ENCODE results near the gene RC3H2.

RC3H2 gene

DNA sequence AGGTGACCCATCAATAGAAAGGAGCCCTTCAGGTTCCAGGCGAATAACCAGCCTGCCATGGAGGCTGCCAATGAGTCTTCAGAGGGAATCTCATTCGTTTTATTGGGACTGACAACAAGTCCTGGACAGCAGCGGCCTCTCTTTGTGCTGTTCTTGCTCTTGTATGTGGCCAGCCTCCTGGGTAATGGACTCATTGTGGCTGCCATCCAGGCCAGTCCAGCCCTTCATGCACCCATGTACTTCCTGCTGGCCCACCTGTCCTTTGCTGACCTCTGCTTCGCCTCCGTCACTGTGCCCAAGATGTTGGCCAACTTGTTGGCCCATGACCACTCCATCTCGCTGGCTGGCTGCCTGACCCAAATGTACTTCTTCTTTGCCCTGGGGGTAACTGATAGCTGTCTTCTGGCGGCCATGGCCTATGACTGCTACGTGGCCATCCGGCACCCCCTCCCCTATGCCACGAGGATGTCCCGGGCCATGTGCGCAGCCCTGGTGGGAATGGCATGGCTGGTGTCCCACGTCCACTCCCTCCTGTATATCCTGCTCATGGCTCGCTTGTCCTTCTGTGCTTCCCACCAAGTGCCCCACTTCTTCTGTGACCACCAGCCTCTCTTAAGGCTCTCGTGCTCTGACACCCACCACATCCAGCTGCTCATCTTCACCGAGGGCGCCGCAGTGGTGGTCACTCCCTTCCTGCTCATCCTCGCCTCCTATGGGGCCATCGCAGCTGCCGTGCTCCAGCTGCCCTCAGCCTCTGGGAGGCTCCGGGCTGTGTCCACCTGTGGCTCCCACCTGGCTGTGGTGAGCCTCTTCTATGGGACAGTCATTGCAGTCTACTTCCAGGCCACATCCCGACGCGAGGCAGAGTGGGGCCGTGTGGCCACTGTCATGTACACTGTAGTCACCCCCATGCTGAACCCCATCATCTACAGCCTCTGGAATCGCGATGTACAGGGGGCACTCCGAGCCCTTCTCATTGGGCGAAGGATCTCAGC is 104.8 kb downstream of the RC3H2 start, which contains the start of gene OR1K1 (continued):
- no peak for TF ChIP-seq KLF7 (tag by site-specific recombination; IDR thresholded peaks at IDR 0.05; ENCODE audit: borderline replicate concordance)
- no peak for TF ChIP-seq SCRT1 (tag by site-specific recombination; IDR thresholded peaks at IDR 0.05; ENCODE audit: borderline replicate concordance)
- no peak for TF ChIP-seq BCL11B (tag by site-specific recombination; IDR thresholded peaks at IDR 0.05; ENCODE audit: low read depth)
- no peak for TF ChIP-seq TRIM28 (IDR thresholded peaks at IDR 0.05; ENCODE audit: borderline replicate concordance, low read length)
- no peak for TF ChIP-seq ZSCAN16 (tag by site-specific recombination; IDR thresholded peaks at IDR 0.05)
- TF ChIP-seq, protein P1, sequence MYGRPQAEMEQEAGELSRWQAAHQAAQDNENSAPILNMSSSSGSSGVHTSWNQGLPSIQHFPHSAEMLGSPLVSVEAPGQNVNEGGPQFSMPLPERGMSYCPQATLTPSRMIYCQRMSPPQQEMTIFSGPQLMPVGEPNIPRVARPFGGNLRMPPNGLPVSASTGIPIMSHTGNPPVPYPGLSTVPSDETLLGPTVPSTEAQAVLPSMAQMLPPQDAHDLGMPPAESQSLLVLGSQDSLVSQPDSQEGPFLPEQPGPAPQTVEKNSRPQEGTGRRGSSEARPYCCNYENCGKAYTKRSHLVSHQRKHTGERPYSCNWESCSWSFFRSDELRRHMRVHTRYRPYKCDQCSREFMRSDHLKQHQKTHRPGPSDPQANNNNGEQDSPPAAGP (tag by site-specific recombination; IDR thresholded peaks at IDR 0.05) = no peak
- no peak for TF ChIP-seq ZNF354C (tag by site-specific recombination; IDR thresholded peaks at IDR 0.05; ENCODE audit: borderline replicate concordance, low read depth)
- TF ChIP-seq ZNF48 (tag by site-specific recombination; IDR thresholded peaks at IDR 0.05) = no peak

DNA sequence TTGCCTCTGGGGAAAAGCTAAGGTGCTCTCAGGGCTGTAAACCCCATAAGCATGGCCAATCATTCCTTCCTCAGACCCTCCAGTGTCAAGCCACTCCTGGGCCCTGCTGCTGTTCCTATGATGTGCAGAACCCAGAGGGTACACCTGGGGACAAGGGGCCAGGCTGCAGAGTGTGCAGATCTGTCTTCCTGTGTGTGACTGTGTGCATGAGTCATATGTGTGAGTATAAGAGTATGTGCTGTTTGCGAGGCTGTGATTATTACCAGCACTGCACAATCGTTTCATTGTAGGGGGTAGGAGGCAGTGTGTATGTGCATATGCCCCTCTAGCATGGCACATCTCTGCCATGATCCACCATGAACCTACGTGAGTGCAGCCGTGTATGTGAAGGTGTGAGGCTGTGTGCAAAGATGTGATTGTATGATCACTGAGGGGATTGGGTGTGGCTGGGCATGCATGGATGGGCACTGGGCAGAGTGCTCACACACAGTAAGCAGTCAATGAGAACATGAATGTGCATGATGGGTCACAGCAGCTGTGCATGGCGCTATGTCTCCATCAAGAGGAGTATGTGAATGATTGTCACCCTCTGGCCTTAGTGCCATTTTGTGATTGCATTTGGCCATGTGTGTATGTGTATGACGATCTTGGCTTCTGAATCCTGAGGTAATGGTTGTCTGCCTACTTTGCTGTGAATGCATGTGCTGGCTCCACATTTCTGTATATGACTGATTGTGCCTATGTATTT is 107.7 kb downstream of the RC3H2 start:
- H3K9me3 ChIP-seq (ENCODE audit: control insufficient read depth, insufficient read depth, low read depth, low read length) = no peaks in the 10 kb centered on the region
- H3K4me1 ChIP-seq (ENCODE audit: control insufficient read depth, insufficient read depth, low read length) = no peaks in the 10 kb centered on the region
- H3K36me3 ChIP-seq (ENCODE audit: control insufficient read depth in 2 of 2, insufficient read depth in 1 of 2, low read length in 2 of 2) = no peaks in the 10 kb centered on the region
- no peak for TF ChIP-seq HOXA7 (CRISPR knock-in tag; IDR thresholded peaks at IDR 0.05; ENCODE audit: borderline replicate concordance)
- TF ChIP-seq, protein P2, sequence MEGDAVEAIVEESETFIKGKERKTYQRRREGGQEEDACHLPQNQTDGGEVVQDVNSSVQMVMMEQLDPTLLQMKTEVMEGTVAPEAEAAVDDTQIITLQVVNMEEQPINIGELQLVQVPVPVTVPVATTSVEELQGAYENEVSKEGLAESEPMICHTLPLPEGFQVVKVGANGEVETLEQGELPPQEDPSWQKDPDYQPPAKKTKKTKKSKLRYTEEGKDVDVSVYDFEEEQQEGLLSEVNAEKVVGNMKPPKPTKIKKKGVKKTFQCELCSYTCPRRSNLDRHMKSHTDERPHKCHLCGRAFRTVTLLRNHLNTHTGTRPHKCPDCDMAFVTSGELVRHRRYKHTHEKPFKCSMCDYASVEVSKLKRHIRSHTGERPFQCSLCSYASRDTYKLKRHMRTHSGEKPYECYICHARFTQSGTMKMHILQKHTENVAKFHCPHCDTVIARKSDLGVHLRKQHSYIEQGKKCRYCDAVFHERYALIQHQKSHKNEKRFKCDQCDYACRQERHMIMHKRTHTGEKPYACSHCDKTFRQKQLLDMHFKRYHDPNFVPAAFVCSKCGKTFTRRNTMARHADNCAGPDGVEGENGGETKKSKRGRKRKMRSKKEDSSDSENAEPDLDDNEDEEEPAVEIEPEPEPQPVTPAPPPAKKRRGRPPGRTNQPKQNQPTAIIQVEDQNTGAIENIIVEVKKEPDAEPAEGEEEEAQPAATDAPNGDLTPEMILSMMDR (tag by site-specific recombination; IDR thresholded peaks at IDR 0.05) = 0 out of 2 replicates have a peak, but pooled peaks have one; percentile 10
- H3K4me3 ChIP-seq (ENCODE audit: low read depth, low read length) = no peak overlapping the region
- CTCF ChIA-PET = interaction anchor here (0.6 to 1.0 kb wide), 3 partner anchors 13 to 546 kb away, joined by 3 read pairs; no protein-coding TSS in a partner anchor
- POLR2A ChIA-PET = no interaction called here
- H3K27ac ChIP-seq (ENCODE audit: extremely low read depth, low read depth, low read length) = no peak overlapping the region
